ENCODE results near the gene CROCC. TPM values are rescaled to one million over a fixed set of nuclear protein-coding genes. Genes with fewer than 3 reads are reported as not detected.
"Not testable (repeated sequence)": the region's sequence is repeated elsewhere in the genome, so short reads cannot be mapped to it uniquely, and the experiment has no call there.

The CROCC gene
- total RNA-seq, 1 donor from 2014 or later: 31.9 TPM

GRCh38 chr1:16905868-16906702, 15.6 kb upstream of the CROCC start:
- intact Hi-C loops (cut with DNase I): no loop called here
- DNase-seq (ENCODE audit: extremely low spot score in 2 of 2): peak in 1 of 2 donors; percentile 86

GRCh38 chr1:16906873-16907272, 14.9 kb upstream of the CROCC start:
- intact Hi-C loops (cut with DNase I): no loop called here
- no peak for DNase-seq (ENCODE audit: extremely low spot score in 2 of 2)
- H3K27ac ChIP-seq: no peak overlapping the region

More at GRCh38 chr1:16905868-16906702, 15.6 kb upstream of the CROCC start:
- Histone ChIP-seq H3K27me3 (no peaks in the 10 kb centered on the region), H3K27ac (no peak overlapping the region), H3K4me3 (no peak overlapping the region), H3K4me1 (peaks cover 16% of the 10 kb centered on the region), H3K9me3 (peaks cover 8% of the 10 kb centered on the region), H3K36me3 (no peaks in the 10 kb centered on the region)
- TF ChIP-seq POLR2AphosphoS5 (IDR thresholded peaks at IDR 0.05; ENCODE audit: insufficient read depth in 1 of 2, low read depth in 1 of 2) (no peak), CTCF (IDR thresholded peaks at IDR 0.05) (no peak), POLR2A (IDR thresholded peaks at IDR 0.05) (no peak)

GRCh38 chr1:16907870-16908758, 13.6 kb upstream of the CROCC start:
- no peak for TF ChIP-seq CTCF (IDR thresholded peaks at IDR 0.05)
- no peak for TF ChIP-seq POLR2A (IDR thresholded peaks at IDR 0.05)
- no peak for TF ChIP-seq POLR2AphosphoS5 (IDR thresholded peaks at IDR 0.05; ENCODE audit: insufficient read depth in 1 of 2, low read depth in 1 of 2)
- intact Hi-C loops (cut with DNase I): no loop called here
- H3K27ac ChIP-seq: no peak overlapping the region
- DNase-seq (ENCODE audit: extremely low spot score in 2 of 2): no peak
- peaks cover 8% of the 10 kb centered on the region for H3K9me3 ChIP-seq
- peaks cover 14% of the 10 kb centered on the region for H3K4me1 ChIP-seq
- no peaks in the 10 kb centered on the region for H3K27me3 ChIP-seq
- H3K36me3 ChIP-seq: no peaks in the 10 kb centered on the region
- no peak overlapping the region for H3K4me3 ChIP-seq

More at GRCh38 chr1:16906873-16907272, 14.9 kb upstream of the CROCC start:
- TF ChIP-seq POLR2A (IDR thresholded peaks at IDR 0.05) (no peak), CTCF (IDR thresholded peaks at IDR 0.05) (no peak), POLR2AphosphoS5 (IDR thresholded peaks at IDR 0.05; ENCODE audit: insufficient read depth in 1 of 2, low read depth in 1 of 2) (no peak)
- Histone ChIP-seq H3K4me3 (no peak overlapping the region), H3K27me3 (no peaks in the 10 kb centered on the region), H3K4me1 (peaks cover 16% of the 10 kb centered on the region), H3K9me3 (peaks cover 8% of the 10 kb centered on the region), H3K36me3 (no peaks in the 10 kb centered on the region)

- H3K27ac ChIP-seq; H3K9me3 ChIP-seq; H3K36me3 ChIP-seq; H3K27me3 ChIP-seq; DNase-seq (ENCODE audit: extremely low spot score in 2 of 2); H3K4me3 ChIP-seq; intact Hi-C loops (cut with DNase I): not testable (repeated sequence)
- peaks cover 27% of the 10 kb centered on the region for H3K4me1 ChIP-seq
These were observed 9.6 kb upstream of the CROCC start for GRCh38 chr1:16911851-16912721.

- peaks cover 27% of the 10 kb centered on the region for H3K4me1 ChIP-seq
- DNase-seq (ENCODE audit: extremely low spot score in 2 of 2); H3K9me3 ChIP-seq; H3K27ac ChIP-seq; H3K36me3 ChIP-seq; H3K27me3 ChIP-seq; H3K4me3 ChIP-seq; intact Hi-C loops (cut with DNase I): not testable (repeated sequence)
These were observed 9.0 kb upstream of the CROCC start for GRCh38 chr1:16912742-16913141.
